ENCODE data around the gene DNAJB14. TPM values are rescaled to one million over a fixed set of nuclear protein-coding genes. Genes with fewer than 3 reads are reported as not detected.

The DNAJB14 gene
- total RNA-seq, 1 experiment from 2014 or later, result 41.5 TPM

DNA sequence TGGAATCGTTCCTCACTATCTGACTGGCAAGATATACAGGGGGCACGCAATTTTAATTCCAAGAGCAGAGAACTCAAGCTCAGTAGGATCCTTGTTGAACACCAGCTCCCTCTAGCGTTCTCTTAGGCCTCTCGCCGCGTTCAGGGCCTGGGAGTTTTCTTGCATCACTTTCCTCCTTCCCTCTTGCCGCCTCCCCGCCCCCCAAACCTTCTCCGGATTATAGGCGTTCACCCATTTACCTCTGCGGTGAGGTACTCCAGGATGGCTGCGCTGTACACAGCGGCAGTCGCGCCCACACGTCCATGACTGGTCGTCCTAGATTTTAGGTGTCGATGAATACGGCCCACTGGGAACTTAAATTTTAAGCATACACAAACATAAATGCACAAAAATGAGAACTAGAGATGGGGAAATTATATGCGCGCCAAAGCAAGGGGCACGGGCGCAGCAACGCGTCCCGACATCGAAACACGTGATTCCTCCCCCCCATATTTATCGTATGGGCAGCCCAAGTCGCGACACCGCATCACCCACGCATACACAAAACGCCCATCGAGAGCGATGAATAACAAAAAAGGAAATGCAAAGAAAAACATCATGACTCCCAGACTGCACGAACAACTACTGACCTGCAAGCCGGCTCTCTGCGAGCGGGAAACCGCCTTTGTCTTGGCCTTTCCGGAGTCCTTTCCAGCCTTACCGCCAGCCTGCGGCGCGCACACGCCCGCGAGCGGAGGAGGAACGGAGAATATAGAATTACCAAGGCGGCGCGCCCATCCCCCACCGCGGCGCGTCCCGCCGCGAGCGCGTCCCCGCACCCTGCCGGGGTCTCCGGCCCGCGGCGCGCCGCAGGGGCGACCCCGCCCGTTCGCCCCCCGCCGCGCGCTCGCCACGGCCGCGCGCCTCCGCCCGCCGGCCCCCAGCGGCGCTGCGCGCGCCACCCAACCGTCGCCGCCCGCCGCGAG is 2.9 kb upstream of the DNAJB14 start:
- Histone ChIP-seq H3K4me1 (ENCODE audit: control insufficient read depth, insufficient read depth, low read length) (peaks cover 11% of the 10 kb centered on the region), H3K4me3 (ENCODE audit: low read depth in 2 of 2, low read length in 2 of 2) (peak overlapping the region; percentile 90), H3K36me3 (ENCODE audit: control insufficient read depth, insufficient read depth, low read length) (peaks cover 12% of the 10 kb centered on the region), H3K27ac (ENCODE audit: low read length) (peak overlapping the region; percentile 85), H3K9me3 (ENCODE audit: control insufficient read depth, insufficient read depth, low read depth, low read length) (no peaks in the 10 kb centered on the region), H3K27me3 (ENCODE audit: control insufficient read depth, insufficient read depth, low read length) (no peaks in the 10 kb centered on the region)
- intact Hi-C loops (cut with micrococcal nuclease; ENCODE audit: unreplicated experiment) (loop anchor here (5.0 to 10.0 kb wide), 2 partner anchors 55 to 387 kb away; partner anchors contain the start of genes LAMTOR3 and TRMT10A), in situ Hi-C loops (cut with HindIII; ENCODE audit: low pct_unique_long_range_greater_than_20kb, low sequenced_read_pairs) (no loop called here)
- DNase-seq (ENCODE audit: low read depth, low spot score) (peak; percentile 84), ATAC-seq (peak; percentile 24; the same call in 1 of the 2 replicates)
- CTCF ChIA-PET, result interaction anchor here (0.6 kb wide), 1 partner anchor 9 kb away, joined by 3 read pairs; no protein-coding TSS in a partner anchor
- no TSS peak for BruUV-seq (replicated peaks)
- TF ChIP-seq REST (IDR thresholded peaks at IDR 0.05; ENCODE audit: insufficient read depth in 1 of 2, low read depth in 2 of 2, low read length in 1 of 2), result no peak
- TF ChIP-seq, protein P1, sequence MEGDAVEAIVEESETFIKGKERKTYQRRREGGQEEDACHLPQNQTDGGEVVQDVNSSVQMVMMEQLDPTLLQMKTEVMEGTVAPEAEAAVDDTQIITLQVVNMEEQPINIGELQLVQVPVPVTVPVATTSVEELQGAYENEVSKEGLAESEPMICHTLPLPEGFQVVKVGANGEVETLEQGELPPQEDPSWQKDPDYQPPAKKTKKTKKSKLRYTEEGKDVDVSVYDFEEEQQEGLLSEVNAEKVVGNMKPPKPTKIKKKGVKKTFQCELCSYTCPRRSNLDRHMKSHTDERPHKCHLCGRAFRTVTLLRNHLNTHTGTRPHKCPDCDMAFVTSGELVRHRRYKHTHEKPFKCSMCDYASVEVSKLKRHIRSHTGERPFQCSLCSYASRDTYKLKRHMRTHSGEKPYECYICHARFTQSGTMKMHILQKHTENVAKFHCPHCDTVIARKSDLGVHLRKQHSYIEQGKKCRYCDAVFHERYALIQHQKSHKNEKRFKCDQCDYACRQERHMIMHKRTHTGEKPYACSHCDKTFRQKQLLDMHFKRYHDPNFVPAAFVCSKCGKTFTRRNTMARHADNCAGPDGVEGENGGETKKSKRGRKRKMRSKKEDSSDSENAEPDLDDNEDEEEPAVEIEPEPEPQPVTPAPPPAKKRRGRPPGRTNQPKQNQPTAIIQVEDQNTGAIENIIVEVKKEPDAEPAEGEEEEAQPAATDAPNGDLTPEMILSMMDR (IDR thresholded peaks at IDR 0.05), result peak; percentile 85
- POLR2A ChIA-PET, result no interaction called here

DNA sequence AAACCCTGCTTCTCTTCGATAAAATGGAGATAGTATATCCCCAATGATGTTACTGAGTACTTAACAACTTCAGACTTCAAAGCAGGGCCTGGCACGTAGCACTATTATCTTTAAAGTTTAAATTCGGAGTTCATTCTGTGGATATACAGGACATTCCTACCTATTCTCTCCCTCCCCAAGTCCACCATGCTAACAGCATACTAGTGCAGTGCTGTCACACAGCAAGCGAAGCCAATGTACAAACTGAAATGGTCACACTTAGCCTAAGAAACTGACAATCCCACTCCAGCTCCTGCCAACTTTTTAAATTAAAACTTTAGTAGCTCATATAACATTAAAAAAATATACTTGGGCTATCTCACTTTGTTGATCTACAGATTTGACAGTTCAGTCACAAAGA is 1.2 kb upstream of the DNAJB14 start:
- Histone ChIP-seq H3K27me3 (ENCODE audit: control insufficient read depth, insufficient read depth, low read length) (no peaks in the 10 kb centered on the region), H3K4me1 (ENCODE audit: control insufficient read depth, insufficient read depth, low read length) (peaks cover 14% of the 10 kb centered on the region), H3K4me3 (ENCODE audit: low read depth in 2 of 2, low read length in 2 of 2) (peak overlapping the region; percentile 51 to 90), H3K9me3 (ENCODE audit: control insufficient read depth, insufficient read depth, low read depth, low read length) (no peaks in the 10 kb centered on the region), H3K36me3 (ENCODE audit: control insufficient read depth, insufficient read depth, low read length) (peaks cover 12% of the 10 kb centered on the region), H3K27ac (ENCODE audit: low read length) (peak overlapping the region; percentile 85)
- in situ Hi-C loops (cut with HindIII; ENCODE audit: low pct_unique_long_range_greater_than_20kb, low sequenced_read_pairs), result no loop called here
- no peak for ATAC-seq
- no peak for DNase-seq (ENCODE audit: low read depth, low spot score)
- ChIA-PET POLR2A (interaction anchor here (0.6 kb wide), 2 partner anchors 55 to 81 kb away, joined by 4 to 6 read pairs; no protein-coding TSS in a partner anchor), CTCF (no interaction called here)
- no TSS peak for BruUV-seq (replicated peaks)
- intact Hi-C loops (cut with micrococcal nuclease; ENCODE audit: unreplicated experiment), result loop anchor here (5.0 to 10.0 kb wide), 2 partner anchors 53 to 385 kb away; partner anchors contain the start of genes LAMTOR3 and TRMT10A
- TF ChIP-seq REST (IDR thresholded peaks at IDR 0.05; ENCODE audit: insufficient read depth in 1 of 2, low read depth in 2 of 2, low read length in 1 of 2) (no peak), TCF7L2 (IDR thresholded peaks at IDR 0.05; ENCODE audit: low read depth, low read length) (no peak), SIN3A (IDR thresholded peaks at IDR 0.05; ENCODE audit: borderline replicate concordance, insufficient read depth, low read depth, low read length) (no peak), POLR2AphosphoS5 (IDR thresholded peaks at IDR 0.05; ENCODE audit: low read depth, low read length) (no peak)
- TF ChIP-seq, protein P1 (IDR thresholded peaks at IDR 0.05), result no peak

Measured in Panc1 (cell line).